ENCODE data around the gene SYTL3.

- TF ChIP-seq POLR2AphosphoS5 (IDR thresholded peaks at IDR 0.05; ENCODE audit: low read length) = no peak
- no peak for TF ChIP-seq ASH2L (IDR thresholded peaks at IDR 0.05; ENCODE audit: borderline replicate concordance, low read depth)
- TF ChIP-seq, protein P1, sequence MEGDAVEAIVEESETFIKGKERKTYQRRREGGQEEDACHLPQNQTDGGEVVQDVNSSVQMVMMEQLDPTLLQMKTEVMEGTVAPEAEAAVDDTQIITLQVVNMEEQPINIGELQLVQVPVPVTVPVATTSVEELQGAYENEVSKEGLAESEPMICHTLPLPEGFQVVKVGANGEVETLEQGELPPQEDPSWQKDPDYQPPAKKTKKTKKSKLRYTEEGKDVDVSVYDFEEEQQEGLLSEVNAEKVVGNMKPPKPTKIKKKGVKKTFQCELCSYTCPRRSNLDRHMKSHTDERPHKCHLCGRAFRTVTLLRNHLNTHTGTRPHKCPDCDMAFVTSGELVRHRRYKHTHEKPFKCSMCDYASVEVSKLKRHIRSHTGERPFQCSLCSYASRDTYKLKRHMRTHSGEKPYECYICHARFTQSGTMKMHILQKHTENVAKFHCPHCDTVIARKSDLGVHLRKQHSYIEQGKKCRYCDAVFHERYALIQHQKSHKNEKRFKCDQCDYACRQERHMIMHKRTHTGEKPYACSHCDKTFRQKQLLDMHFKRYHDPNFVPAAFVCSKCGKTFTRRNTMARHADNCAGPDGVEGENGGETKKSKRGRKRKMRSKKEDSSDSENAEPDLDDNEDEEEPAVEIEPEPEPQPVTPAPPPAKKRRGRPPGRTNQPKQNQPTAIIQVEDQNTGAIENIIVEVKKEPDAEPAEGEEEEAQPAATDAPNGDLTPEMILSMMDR (IDR thresholded peaks at IDR 0.05 in 2 of 3, conservative IDR thresholded peaks at IDR 0.05 in 1 of 3; ENCODE audit: control insufficient read depth in 2 of 3, extremely low read depth in 1 of 3, insufficient read depth in 1 of 3, low read depth in 3 of 3, low read length in 3 of 3) = no peak
- TF ChIP-seq STAT1 (conservative IDR thresholded peaks at IDR 0.05) = no peak
- no peak for TF ChIP-seq TCF12 (IDR thresholded peaks at IDR 0.05; ENCODE audit: low read depth, low read length)
- peak; percentile 25 for TF ChIP-seq POLR2A (IDR thresholded peaks at IDR 0.05; ENCODE audit: low read depth, low read length)
- no peak for TF ChIP-seq RAD21 (IDR thresholded peaks at IDR 0.05; ENCODE audit: insufficient read depth, low read depth, low read length)
Observed at GRCh38 chr6:158780988-158781691, 131.3 kb downstream of the SYTL3 start.

All from GM12878 (cell line).